Mesenteric fat pad (tissue), 1 donor: ENCODE measurements around the gene ABCB11. TPM values are rescaled to one million over a fixed set of nuclear protein-coding genes. Genes with fewer than 3 reads are reported as not detected.
"Not testable (repeated sequence)": the region's sequence is repeated elsewhere in the genome, so short reads cannot be mapped to it uniquely, and the experiment has no call there.

Experiments used
- DNase-seq: peaks from one replicate; pipeline ENCODE4 v3.0.0-alpha.2; 2020; ENCODE audit warnings: low spot score
- long read RNA-seq: library from polyadenylated mRNA; unstranded; transcript quantifications from one replicate; pipeline ENCODE4 v2.0.0, GENCODE V29; 2020
- total RNA-seq: library from RNA; stranded (reverse); fragmentation: NEBNext Ultra II Directional; extraction: Animal tissue kit (Norgen Biotek cat#: 25700); gene quantifications from one replicate; pipeline ENCODE4 v1.2.1, GENCODE V29; 2021
- donor health status: DM: yes; HTN: yes; CAD: no.

The ABCB11 gene
- total RNA-seq, result 0.06 TPM
- long read RNA-seq, result 0 reads

DNA sequence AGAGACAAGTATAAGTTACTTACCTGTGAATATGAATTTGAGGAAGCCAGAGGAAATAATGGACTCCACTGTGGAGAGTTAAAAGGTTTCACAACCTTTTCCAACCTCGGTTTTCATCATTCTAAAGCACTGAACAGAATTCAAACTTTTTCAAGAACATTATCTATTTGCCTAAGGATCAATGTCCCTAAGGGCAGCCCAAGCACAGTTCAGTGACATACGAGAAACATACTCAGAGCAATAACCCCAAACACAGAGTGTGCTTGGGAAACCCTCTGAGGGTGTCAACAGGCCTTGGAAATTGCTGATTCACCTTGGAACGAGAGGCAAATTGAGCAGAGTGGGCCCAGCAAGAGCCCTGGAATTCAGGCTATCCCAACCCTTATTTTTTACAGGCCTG, at the start of gene ABCB11:
Gene ABCB11, minus strand, starts transcription at position 123 of the 400 bp plus-strand sequence. CDS start 13,199 bp downstream, outside the sequence.
- no peak for DNase-seq

DNA sequence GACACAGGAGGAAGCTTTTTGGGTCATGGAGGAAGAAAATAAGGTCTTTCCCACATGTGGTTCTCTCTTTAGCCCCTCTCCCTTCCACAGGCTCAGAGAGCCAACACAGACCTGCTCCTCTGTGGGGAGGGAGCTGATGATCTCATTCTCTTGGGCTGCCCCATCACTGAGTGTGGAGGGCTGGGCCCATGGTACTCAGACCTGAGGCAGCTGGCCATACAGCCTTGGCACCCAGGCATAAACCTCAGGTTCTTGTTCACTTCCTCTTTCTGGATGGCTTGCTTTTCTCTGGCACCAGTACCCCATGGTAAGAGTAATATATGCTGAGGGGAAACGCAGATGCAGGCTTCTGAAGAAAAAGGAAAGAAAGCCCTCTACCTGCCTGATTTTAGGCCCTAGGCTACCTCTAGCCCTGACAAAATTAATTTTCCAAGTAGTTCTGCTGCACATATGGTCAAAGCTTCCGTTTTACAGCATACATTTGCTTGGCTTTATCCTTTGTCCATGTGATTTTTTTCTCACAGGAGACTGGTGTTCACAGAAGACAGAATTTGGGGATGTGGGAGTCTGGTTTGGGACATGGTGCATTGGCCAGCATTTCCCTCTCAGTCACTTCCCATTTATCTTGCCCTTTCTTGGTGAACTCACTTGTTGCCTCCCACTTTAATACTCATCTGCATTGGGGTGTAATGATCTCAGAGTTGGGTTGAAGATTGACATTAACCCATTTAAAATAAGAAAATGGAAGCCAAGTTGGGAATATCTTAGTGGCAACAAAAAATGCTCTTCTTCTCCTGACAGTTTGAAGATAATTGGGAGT, 49.3 kb upstream of the ABCB11 start:
- DNase-seq, result no peak

DNA sequence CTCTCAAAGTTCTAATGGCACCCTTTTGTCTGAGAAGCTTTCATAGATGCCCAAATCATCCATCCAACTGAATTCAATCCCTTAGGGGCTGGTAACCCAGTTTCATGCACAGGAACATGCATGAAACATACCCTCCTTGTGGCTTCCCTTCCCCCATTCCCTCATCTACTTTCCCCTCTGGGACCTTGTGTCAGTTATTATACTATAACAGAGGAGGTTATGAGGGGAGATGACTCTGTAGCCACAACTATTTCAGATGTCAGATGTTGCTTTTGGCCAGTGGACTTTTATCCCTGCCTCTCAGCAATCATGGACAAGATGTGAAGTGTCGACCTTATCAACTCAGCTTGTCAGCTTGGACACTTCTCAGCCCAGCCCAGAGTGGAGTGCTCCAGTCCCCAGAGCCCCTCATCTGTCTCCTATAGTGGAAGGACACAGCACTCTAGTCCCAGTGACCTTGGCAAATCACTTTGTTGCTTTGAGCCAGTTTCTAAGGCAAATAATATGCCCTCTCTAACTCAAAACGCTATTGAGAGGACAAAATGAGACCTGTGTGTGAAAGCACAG, 46.6 kb upstream of the ABCB11 start:
- DNase-seq, result no peak

DNA sequence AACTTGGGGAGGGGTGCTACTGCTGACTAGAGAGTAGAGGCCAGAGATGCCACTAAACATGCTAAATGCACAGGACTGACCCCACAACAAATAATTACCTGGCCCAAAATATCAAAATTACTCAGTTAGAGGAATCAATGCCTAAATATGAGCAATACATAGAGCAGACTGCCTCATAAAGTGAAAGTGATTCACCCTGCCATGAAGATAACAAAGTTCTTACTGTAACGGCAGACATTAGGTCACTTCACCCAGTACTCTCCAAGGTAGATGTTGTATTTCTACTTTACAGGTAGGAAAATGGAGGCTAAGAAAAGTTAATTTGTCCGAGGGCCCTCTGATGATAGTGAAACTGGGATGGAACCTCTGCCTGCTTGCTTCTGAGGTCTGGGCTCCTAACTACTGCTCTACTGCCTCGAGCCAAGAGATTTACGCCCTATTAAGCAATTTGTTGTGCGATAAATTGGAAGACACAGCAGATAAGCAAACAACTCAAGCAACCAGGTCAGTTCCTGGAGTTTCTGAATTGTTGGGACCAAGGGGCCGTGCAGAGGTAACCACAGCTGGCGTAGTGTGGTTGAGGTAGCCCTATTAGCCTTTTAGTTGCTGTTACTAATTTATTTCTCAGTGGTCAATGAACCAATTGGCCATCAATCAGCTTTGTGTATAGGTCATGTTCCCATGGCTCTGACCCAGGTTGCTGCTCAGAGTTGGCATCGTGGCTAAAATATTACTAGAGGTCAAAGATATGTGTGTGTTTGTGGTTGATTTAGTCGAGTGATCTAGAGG, 43.0 kb upstream of the ABCB11 start:
- no peak for DNase-seq

DNA sequence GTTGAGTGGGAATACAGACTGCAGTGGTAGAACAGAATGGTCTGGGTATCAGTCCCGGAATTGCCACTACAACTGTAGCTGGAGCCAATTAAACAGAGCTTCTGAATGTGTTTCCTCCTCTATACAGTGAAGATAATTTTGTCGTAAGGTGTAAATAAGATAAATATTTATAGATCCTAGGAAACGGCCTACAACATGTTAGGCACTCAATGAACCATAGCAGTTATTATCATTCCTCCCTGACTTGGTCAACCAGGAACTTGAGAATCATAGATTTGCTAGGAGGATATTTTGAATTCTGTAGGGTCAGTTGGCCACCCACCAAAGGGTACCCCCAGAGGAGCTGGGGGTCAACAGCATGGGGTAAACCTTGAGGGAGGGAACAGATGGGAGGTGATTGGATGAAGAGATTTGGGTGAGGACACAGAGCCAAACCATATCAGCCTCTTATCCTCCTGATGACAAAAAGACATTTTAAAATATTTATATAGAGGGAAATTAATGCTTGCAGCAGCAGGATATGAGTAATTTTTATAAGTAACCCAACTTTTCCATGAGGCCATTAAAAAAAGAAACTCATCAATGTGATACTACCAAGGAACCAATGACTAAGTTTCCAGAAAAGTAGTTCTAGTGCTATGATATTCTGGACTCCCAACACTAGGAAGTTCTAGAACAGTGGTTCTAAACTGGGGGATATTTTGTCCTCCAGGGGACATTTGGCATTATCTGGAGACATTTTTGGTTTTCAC, 42.3 kb upstream of the ABCB11 start:
- no peak for DNase-seq

DNA sequence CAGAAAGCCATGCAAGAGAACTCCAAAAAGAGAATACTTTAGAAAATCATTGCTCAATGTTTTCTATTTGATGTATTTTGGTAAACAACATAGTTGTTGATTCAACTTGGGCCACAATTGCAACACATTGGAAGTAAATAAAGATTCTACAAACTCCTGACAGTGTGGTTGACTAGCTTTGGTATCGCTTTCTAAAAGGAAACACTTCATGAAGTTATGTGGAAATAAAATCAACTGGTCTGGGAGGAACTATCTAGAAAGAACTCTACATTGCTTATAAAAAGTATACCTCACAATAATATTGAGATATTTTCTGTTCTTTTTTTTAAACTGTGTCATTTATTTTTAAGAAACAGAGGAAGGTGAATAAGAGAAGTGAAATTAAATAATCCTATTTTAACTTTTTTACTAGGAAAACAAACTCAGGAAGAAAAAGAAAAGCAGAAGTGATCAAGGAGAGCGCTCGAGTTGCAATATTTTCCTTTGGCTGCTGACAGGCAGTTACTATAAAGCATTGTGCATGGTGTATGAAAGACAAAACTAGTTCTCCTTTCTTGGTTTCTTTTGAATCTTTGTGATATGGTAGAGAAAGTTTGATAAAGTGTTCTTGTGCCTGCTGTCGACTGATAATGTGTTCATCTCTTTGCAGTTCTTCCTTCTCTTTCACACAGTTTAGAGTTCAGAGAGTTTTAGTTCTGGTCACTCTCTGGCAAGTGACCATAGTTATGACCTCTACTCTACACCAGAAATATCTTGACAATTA, 41.2 kb upstream of the ABCB11 start:
- DNase-seq, result no peak

DNA sequence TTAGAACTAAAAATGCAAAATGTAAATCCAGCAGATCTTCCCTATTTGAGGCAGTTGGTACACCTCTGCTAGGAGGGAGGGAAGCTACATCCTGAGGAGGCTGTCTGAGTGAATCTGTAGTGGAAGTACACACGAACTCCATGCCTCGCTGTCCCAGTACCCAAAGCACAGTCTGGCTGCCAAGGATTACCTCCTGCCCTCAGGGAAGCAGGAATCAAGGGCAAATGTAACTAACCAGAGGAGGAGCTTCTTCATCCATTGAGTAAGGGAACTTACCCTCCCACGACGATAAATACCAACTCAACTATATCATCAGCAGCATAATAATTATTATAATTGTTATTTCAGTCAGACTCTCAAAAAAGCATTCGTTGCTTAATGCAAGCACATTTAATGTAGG, 40.3 kb upstream of the ABCB11 start:
- DNase-seq, result no peak

DNA sequence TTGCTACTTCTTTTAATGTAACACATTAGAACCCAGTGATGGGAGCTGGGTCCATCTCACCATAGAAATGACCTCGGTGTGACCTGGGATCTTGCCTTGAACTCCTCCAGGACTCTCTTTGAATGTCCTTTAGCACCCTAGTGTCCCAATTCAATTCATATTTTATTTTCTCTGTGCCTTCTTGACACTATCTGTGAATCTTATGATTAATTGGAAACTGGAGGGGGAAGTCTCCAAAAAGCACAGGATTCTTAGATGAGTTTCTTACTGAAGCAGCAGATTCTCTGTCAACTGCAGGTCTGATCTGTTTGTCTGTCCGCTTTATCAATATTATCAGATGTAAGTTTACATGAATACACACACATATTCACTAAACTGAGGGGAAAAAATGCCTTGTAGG, 38.7 kb upstream of the ABCB11 start:
- DNase-seq, result no peak

DNA sequence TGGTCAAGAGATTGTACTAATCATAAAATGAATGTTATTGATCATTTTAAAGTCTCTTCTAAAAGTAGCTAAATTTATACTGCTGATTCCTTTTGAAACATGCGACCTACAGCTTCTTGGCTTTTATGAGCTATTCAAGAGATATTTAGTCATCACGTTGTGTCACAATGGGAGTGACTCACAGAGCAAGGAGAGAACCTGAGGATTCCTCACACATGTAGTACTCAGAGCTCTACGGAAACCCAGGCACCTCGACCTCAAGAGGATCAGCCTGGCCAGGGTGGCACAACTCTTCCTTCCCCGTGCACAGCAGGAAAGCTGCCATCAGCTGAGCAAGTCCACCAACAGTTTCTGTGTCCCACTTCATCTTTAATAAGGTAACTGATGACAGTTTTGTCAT, 38.2 kb upstream of the ABCB11 start, which contains the start of gene DHRS9:
Gene DHRS9, plus strand, starts transcription at position 223 of the 400 bp plus-strand sequence. CDS start 12,019 bp downstream, outside the sequence.
- DNase-seq, result no peak

DNA sequence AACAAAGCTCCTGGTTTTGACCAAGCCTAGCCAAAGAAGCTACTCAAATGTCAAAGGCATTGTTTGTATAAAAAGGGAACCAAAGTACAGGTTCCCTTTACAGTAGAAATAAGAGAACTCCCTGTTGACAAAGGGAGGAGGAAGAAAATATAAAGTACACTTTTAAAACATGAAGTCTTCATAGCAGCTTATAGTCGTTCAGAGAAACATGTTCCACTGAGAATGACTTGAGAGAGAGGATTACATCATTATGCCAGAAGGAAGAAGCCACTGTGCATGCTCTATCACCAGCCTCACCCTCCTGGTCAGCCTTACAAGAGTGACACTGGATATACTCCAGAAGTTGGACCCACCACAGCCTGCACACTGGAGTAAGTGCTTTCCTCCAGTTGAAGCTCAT, 35.8 kb upstream of the ABCB11 start:
- no peak for DNase-seq

DNA sequence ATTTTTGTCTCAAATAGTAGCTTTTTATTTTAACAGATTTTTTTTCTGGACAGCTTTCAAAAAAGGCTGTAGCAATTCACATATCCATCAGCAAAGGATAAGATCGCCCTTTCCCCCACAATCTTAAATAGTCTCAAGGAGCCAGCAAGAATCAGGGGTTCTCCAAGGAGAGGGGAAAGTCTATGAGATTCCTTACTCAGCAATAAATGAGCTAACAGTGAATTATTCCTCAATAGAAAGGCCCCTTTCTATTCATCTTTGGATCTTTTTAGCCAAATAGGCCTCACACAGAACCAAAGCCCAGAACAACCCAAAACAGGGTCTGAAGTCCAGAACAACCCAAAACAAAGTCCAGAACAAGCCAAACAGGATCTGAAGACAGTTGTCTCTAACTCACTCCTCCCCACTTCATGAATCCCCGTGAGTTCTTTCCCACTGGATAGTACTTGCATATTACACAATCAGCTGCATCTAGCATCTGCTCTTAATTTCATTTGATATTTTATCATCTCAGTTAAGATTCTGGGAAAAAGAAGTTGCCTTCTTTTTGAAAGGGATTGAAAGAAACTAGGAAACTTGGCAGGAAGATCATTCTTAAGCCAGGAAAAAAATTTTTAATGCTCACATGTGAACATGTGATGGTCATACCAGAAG, 34.9 kb upstream of the ABCB11 start:
- DNase-seq, result no peak

DNA sequence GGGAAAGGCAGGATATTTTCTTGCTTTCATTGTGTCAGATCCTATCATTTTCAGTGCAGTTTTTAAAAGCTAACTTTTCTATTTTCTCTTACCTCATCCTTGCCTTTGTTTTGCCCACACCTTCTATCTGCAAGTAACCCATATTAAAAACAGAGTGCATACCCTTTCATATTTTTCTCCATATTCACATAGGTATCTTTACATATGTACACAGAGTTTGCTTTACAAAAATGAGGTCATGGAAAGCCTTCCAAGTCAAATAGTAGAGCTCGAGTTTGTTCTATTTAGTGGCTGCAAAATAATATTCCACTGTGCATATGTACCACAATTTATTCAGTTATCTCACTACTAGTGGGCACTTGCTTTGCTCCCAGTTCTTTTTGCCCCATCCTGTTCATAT, 34.3 kb upstream of the ABCB11 start:
- no peak for DNase-seq

DNA sequence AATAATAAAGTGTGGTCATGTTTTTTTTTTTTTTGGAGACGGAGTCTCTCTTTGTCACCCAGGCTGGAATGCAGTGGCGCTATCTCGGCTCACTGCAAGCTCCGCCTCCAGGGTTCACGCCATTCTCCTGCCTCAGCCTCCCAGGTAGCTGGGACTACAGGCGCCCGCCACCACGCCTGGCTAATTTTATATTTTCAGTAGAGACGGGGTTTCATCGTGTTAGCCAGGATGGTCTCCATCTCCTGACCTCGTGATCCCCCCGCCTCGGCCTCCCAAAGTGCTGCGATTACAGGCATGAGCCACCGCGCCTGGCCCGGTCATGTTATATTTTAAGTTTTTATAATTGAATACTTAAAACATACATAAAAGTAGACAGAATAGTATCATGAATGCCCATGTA, 33.1 kb upstream of the ABCB11 start:
- DNase-seq, result not testable (repeated sequence)

DNA sequence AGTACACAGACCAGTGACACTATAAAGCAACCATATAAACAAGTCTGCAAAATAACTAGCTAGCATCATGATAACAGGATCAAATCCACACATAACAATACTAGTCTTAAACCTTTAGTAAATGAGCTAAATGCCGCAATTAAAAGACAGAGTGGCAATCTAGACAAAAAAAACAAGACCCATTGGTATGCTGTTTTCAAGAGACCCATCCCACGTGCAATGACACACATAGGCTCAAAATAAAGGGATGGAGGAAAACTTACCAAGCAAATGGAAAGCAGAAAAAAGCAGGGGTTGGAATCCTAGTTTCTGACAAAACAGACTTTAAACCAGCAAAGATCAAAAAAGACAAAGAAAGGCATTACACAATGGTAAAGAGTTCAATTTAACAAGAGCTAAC, 23.5 kb upstream of the ABCB11 start:
- DNase-seq, result not testable (repeated sequence)

DNA sequence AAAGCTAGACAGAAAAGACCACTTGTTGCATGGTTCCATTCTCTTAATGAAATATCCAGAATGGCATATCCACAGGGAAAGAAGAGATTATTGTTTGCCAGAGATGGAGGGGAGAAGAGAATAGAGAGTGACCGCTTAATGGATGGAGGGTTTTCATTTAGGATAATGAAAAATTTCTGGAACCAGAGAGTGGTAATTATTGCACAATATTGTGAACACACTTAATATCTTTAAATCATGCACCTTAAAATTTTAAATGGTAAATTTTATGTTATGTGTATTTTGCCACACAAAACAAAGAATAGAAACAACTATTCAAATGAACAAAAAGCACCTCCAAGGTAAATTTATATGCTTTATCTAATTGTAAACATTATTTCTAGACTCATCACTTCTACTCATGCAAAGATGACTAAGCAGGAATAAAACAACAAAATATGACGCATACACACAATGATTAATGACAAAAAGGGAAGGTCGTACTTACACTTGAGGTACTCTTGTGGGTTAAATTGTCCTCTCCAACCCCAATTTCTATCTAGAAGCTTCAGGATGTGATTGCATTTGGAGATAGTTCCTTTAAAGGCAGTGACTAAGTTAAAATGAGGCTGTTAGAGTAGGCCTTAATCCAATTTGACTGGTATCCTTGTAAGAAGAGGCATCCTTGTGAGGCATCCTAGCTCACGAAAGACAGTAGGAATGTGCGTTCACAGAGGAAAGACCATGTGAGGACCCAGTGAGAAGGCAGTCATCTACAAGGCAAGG, 19.5 kb upstream of the ABCB11 start:
- no peak for DNase-seq

DNA sequence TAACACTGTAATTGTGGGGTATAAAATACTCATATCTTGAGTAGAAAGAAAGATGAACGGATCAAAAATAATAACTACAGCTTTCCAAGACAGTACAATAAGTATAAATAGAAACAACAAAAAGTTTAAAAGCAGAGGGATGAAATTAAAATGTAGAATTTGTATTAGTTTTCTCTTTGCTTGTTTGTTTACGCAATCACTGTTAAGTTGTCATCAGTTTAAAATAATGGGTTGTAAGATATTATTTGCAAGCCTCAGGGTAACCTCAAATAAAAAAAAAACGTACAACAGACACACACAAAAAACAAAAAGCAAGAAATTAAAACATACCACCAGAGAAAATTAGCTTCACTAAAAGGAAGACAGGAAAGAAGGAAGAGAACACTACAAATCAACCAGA, 18.0 kb upstream of the ABCB11 start:
- DNase-seq, result no peak

DNA sequence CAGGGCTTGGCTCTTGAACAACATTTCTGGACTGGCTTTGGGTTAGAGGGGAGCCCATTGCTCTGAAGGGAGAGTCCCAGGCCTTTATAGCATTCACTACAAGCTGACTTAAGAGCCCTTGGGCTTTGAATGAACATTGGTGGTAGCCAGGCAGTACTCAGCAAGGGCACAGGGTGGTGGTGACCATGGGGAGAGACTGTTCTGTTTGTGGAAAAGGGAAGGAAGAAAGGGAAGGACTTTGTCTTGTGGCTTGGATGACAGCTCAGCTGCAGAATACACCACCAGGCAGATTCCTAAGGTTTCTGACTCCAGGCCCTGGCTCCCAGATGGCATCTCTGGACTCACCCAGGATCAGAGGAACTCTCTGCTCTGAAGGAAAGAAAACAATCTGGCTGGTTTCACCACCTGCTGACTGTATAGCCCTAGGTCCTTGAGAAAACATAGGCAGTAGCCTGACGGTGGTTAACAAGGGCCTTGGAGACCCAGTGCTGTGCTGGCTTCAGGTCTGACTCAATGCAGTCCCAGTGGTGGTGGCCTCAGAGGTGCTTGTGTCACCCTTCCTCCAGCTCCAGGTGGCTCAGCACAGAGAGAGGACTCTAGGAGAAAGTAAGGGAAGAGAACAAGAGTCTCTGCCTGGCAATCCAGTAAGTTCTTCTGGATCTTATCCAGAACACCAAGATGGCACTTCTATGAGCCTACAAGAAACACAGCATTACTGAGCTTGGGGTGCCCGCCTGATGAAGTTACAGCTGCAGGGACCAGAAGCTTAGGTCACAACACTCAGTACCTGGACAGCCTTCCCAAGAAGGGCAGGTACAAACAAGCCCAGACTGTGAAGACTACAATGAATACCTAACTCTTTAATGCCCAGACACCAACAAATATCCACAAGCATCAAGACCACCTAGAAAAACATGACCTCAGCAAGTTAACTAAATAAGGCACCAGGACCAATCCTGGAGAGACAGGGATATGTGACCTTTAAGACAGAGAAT, 16.4 kb upstream of the ABCB11 start:
- no peak for DNase-seq
